T-helper 2 cell treated with Interferon-gamma antibody and Interleukin-4, amounts not matched to agents 5 μg/mL and 100 μg/mL, for 36 hours (primary cell): ENCODE measurements around the gene AP3B1.

Experiments used
- DNase-seq: peaks from one replicate; pipeline ENCODE4 v3.0.0; 2021; ENCODE audit warnings: low spot score
- H3K27ac Mint-ChIP-seq: one replicate; pipeline ENCODE4 v1.8.0; 2021; ENCODE audit warnings: mild to moderate bottlenecking, mixed read lengths
- H3K27me3 Mint-ChIP-seq: one replicate; pipeline ENCODE4 v1.8.0; 2021; ENCODE audit warnings: low read depth, mixed read lengths
- H3K36me3 Mint-ChIP-seq: one replicate; pipeline ENCODE4 v1.8.0; 2021; ENCODE audit warnings: low read depth, mixed read lengths
- H3K4me1 Mint-ChIP-seq: one replicate; pipeline ENCODE4 v1.8.0; 2021; ENCODE audit warnings: low read depth, mixed read lengths
- H3K4me3 Mint-ChIP-seq: one replicate; pipeline ENCODE4 v1.8.0; 2022; ENCODE audit warnings: mild to moderate bottlenecking, moderate library complexity, mixed read lengths
- H3K9me3 Mint-ChIP-seq: one replicate; pipeline ENCODE4 v1.8.0; 2021; ENCODE audit warnings: mixed read lengths

Gene AP3B1

DNA sequence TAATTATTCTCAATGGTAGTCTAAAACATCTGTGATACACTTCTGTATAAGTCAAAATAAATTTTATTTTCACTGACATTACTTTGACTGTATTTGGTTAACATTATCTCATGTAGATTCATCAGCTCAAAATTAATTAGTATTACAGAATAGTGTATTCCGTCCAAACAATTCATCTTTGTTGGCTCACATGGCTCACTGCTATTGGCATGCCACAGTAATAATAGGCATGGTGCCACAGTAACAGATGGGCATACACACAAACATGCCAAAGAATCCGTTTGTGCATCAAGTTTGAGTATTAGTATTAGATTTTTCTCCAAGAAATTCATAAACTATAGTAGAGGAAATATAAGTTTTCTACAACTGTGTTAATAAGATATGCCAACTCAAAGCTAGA is 14.2 kb downstream of the AP3B1 start:
- Mint-ChIP-seq H3K4me1 (peaks cover 10% of the 10 kb centered on the region), H3K36me3 (peaks cover 13% of the 10 kb centered on the region), H3K4me3 (no peak overlapping the region)

DNA sequence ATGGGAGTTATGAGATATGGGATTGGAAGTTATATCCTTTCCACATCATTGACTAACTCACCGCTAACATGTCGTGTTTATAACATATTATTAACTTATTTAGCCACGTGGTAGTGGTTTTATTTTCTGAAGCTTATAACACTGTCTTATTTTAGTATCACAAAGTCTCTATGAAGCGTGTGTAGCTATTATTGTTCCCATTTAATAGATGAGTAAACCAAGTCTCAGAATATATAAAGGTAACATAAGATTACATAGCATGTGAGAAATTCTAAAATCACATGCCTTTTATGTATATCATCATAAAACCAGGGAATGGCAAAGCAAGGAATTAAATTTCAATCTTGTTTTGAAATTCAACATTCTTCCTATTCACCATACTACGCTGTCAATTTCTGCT is 15.3 kb downstream of the AP3B1 start:
- Mint-ChIP-seq H3K4me3 (no peak overlapping the region), H3K27ac (no peak overlapping the region), H3K4me1 (peaks cover 9% of the 10 kb centered on the region), H3K27me3 (no peaks in the 10 kb centered on the region), H3K9me3 (no peaks in the 10 kb centered on the region), H3K36me3 (peaks cover 11% of the 10 kb centered on the region)
- DNase-seq, result no peak

More for the DNA sequence above, 14.2 kb downstream of the AP3B1 start:
- Mint-ChIP-seq H3K27me3 (no peaks in the 10 kb centered on the region), H3K27ac (no peak overlapping the region), H3K9me3 (no peaks in the 10 kb centered on the region)
- DNase-seq, result no peak

DNA sequence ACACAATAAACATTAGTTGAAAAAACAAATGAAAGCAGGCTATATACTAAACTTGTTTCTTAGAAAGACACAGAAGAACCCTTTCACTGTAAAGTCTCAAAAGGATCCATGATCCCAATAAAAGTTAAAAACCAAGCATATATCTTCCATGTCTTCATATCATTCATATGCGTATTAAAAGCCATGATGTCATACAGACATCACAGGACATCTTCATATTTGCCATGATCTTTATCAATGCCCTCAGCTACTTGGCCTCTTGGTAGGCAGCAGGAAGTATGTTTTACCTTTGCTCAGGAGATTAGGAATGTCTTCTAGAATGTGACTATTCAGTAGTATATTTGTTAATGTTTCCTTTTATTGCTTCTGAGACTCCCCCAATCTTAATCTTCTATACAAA is 16.8 kb downstream of the AP3B1 start:
- Mint-ChIP-seq H3K4me3 (no peak overlapping the region), H3K36me3 (peaks cover 13% of the 10 kb centered on the region), H3K4me1 (peaks cover 6% of the 10 kb centered on the region), H3K27ac (no peak overlapping the region), H3K9me3 (no peaks in the 10 kb centered on the region), H3K27me3 (no peaks in the 10 kb centered on the region)
- DNase-seq, result no peak

DNA sequence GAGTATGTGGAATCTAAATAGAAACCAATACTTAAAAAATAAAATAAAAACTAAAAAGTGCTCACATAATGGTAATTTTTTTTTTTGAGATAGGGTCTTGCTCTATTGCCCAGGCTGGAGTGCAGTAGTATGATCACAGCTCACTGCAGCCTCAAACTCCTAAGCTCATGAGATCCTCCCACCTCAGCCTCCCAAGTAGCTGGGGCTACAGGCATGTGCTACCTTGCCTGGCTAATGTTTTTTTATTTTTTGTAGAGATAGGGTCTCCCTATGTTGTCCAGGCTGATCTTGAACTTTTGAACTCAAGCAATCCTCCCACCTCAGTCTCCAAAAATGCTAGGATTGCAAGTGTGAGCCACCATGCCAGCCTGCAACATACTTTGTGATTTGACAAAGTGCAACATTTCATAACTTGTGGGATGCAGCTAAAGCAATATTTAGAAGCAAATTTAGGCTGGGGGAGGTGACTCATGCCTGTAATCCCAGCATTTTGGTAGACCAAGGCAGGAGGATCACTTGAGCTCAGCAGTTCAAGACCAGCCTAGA is 18.4 kb downstream of the AP3B1 start:
- H3K27ac Mint-ChIP-seq, result no peak overlapping the region
- no peak for DNase-seq
- peaks cover 16% of the 10 kb centered on the region for H3K36me3 Mint-ChIP-seq
- peaks cover 6% of the 10 kb centered on the region for H3K4me1 Mint-ChIP-seq
- no peaks in the 10 kb centered on the region for H3K27me3 Mint-ChIP-seq
- H3K4me3 Mint-ChIP-seq, result no peak overlapping the region
- no peaks in the 10 kb centered on the region for H3K9me3 Mint-ChIP-seq

DNA sequence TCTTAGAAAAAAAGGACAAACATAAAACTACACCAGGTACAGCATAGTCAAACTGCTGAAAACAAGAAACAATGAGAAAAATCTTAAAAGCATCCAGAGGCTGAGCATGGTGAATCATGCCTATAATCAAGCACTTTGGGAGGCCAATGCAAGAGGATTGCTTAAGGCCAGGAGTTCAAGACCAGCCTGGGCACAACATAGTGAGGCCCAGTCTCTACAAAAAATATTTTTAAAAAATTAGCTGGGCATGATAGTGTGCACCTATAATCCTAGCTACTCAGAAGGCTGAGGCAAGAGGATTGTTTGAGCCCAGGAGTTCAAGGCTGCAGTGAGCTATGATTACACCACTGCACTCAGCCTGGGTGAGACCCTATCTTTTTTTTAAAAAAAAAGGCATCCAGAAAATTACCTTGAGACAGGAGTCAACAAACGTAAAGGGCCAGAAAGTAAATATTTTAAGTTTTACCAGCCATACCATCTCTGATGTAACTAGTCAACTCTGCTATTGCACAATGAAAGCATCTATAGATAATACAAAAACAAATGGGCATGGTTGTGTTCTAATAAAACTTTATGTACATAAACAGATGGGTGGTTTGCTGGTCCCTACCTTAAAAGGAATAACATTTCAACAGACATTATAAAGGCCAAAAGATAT is 19.8 kb downstream of the AP3B1 start:
- no peaks in the 10 kb centered on the region for H3K9me3 Mint-ChIP-seq
- H3K27me3 Mint-ChIP-seq, result no peaks in the 10 kb centered on the region
- peaks cover 16% of the 10 kb centered on the region for H3K36me3 Mint-ChIP-seq
- H3K4me3 Mint-ChIP-seq, result no peak overlapping the region
- H3K4me1 Mint-ChIP-seq, result peaks cover 6% of the 10 kb centered on the region
- no peak for DNase-seq
- H3K27ac Mint-ChIP-seq, result no peak overlapping the region

DNA sequence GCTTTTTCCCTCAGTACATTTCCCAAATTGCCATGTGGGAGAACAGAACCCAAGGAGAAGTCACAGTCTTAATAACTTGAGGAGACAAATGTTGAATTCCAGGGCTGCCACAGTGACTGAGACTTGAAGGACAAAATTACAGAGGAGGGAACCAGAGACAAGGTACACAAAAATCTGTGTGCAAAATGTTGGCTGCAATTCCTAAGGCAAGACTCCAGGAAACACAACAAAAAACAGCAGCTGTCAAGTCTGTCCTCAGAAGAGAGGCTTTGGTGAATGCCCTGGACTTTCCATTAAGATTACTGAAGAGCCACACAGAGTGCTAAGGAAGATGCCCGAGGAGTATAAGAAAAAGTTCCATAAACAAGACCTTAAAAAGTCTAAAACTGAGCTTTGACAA is 21.1 kb downstream of the AP3B1 start:
- no peak overlapping the region for H3K27ac Mint-ChIP-seq

DNA sequence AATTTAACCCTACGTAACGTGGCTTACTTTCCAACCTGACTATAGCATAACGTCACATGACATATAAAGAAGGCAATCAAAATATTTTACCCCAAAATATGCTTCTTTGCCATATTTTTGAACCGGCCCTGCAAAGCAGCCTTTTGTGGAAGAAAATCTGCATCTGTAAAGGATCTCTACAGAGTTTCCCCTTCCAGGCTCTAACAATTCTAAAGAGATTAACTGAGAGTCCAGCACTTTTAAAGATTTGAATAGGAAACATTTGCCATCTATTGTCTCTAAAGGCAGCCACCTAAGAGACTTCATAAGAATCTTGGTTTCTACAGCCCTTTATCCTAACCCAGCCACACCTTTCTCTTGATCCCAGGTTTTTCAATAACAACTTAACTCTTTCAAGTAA is 22.7 kb downstream of the AP3B1 start:
- no peak for DNase-seq
- Mint-ChIP-seq H3K27me3 (no peaks in the 10 kb centered on the region), H3K36me3 (peaks cover 12% of the 10 kb centered on the region), H3K9me3 (no peaks in the 10 kb centered on the region), H3K4me3 (no peak overlapping the region), H3K27ac (no peak overlapping the region), H3K4me1 (peaks cover 2% of the 10 kb centered on the region)

More for the DNA sequence above, 21.1 kb downstream of the AP3B1 start:
- H3K36me3 Mint-ChIP-seq, result peaks cover 16% of the 10 kb centered on the region
- H3K27me3 Mint-ChIP-seq, result no peaks in the 10 kb centered on the region
- peaks cover 6% of the 10 kb centered on the region for H3K4me1 Mint-ChIP-seq
- no peak overlapping the region for H3K4me3 Mint-ChIP-seq
- no peak for DNase-seq
- H3K9me3 Mint-ChIP-seq, result no peaks in the 10 kb centered on the region

DNA sequence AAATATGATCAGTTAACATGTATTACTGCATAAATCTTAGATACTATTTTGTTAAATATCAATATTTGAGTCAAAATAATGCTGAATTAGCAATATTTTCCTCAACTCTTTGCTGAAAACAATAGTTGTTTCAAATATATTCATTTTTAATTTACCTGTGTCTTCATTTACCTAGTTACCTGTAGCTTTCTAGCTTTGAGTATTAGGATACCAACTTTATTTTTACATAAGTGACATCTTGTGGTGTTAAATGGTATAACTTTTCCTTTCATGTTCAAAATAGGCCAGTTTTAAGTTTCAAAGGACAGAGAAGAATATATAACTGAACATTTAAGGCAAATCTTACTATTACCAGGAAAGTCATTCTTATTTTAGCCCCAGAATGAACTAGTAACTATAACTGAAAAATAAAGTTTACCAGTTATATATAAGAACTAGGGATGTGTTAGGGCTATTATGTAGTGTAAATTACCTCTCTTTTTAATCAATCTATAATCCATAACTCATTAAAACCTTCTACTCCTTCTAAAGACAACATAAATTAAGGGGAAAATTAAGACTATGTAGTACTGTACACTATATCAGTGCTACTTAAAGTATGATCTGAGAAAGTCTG is 25.3 kb downstream of the AP3B1 start:
- no peaks in the 10 kb centered on the region for H3K27me3 Mint-ChIP-seq
- peaks cover 21% of the 10 kb centered on the region for H3K36me3 Mint-ChIP-seq
- H3K4me3 Mint-ChIP-seq, result no peak overlapping the region
- no peak for DNase-seq
- H3K4me1 Mint-ChIP-seq, result peaks cover 3% of the 10 kb centered on the region
- no peak overlapping the region for H3K27ac Mint-ChIP-seq
- no peaks in the 10 kb centered on the region for H3K9me3 Mint-ChIP-seq

DNA sequence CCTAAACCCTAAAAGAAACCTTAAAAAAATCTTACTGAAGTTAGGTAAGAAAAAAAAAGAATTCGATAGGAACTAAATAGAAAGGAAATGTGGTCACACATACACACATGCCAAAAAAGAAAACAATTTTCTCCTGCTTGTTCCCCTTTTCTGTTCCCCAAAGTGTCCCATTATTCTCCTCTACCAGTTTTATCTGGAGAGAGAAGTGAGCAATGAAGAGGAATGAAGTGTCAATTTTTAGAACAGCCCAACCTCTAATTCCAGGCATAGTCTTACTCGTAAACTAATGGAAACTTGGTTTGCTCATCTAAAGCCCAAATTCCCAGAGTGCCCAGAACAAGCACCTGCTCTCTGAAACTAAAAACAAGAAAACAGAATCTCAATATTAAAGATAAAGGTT is 26.1 kb downstream of the AP3B1 start:
- no peak overlapping the region for H3K27ac Mint-ChIP-seq
- no peak overlapping the region for H3K4me3 Mint-ChIP-seq
- no peaks in the 10 kb centered on the region for H3K9me3 Mint-ChIP-seq

DNA sequence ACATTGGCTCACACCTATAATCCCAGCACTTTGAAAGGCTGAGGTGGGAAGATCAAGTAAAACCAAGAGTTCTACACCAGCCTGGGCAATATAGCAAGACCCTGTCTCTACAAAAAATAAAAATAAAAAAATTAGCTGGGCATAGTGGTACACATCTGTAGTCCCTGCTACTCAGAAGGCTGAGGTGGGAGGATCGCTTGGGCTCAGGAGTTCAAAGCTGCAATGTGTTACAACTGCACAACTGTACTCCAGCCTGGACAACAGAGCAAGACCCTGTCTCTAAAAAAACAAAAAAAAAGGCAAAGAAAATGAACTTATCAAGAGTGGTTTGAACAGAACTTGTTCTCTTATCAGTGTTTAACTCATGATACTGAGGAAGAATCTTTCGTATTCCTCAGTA is 29.3 kb downstream of the AP3B1 start:
- Mint-ChIP-seq H3K27ac (no peak overlapping the region), H3K4me1 (peaks cover 3% of the 10 kb centered on the region), H3K4me3 (no peak overlapping the region), H3K27me3 (no peaks in the 10 kb centered on the region), H3K9me3 (no peaks in the 10 kb centered on the region), H3K36me3 (peaks cover 33% of the 10 kb centered on the region)
- no peak for DNase-seq

More for the DNA sequence above, 26.1 kb downstream of the AP3B1 start:
- H3K4me1 Mint-ChIP-seq, result peaks cover 3% of the 10 kb centered on the region
- no peaks in the 10 kb centered on the region for H3K27me3 Mint-ChIP-seq
- DNase-seq, result no peak
- peaks cover 25% of the 10 kb centered on the region for H3K36me3 Mint-ChIP-seq

DNA sequence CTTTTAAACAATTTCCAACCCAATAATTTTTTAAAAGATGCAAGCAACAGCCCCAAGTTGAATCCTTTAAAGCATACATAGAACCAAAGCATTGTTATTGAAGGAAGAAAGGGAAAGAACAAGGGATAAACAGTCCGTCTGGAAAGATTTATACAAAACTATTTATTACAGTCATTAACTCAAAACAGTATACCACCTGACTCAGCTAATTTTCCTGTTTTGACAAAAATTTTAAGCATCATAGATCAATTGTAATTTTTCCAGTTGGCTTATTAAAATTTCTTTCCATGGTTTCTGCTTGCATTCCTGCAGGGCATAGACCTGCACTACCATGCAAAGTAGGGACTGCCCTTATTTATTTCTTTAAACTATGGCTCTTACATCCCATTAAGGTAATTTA is 29.9 kb downstream of the AP3B1 start:
- H3K4me1 Mint-ChIP-seq, result peaks cover 3% of the 10 kb centered on the region

DNA sequence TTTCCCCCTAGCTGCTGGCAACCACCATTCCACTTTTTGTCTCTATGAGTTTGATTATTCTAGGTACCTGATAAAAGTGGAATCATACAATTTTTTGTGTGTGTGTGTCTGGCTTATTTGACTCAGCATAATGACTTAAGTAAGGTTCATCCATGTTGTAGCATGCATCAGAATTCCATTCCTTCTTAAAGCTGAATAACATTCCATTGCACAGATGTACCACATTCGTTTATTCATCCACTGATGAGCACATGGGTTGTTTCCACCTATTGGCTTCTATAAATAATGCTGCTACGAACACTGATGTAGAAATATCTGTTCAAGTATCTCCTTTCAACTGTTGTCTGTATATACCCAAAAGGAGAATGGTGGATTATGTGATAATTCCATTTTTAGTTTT is 33.7 kb downstream of the AP3B1 start:
- no peak overlapping the region for H3K27ac Mint-ChIP-seq
- no peaks in the 10 kb centered on the region for H3K4me1 Mint-ChIP-seq
- H3K36me3 Mint-ChIP-seq, result peaks cover 57% of the 10 kb centered on the region
- no peaks in the 10 kb centered on the region for H3K27me3 Mint-ChIP-seq
- no peak overlapping the region for H3K4me3 Mint-ChIP-seq
- DNase-seq, result no peak
- H3K9me3 Mint-ChIP-seq, result peaks cover 19% of the 10 kb centered on the region

More for the DNA sequence above, 29.9 kb downstream of the AP3B1 start:
- Mint-ChIP-seq H3K9me3 (no peaks in the 10 kb centered on the region), H3K27me3 (no peaks in the 10 kb centered on the region), H3K36me3 (peaks cover 36% of the 10 kb centered on the region), H3K4me3 (no peak overlapping the region), H3K27ac (no peak overlapping the region)
- DNase-seq, result no peak

DNA sequence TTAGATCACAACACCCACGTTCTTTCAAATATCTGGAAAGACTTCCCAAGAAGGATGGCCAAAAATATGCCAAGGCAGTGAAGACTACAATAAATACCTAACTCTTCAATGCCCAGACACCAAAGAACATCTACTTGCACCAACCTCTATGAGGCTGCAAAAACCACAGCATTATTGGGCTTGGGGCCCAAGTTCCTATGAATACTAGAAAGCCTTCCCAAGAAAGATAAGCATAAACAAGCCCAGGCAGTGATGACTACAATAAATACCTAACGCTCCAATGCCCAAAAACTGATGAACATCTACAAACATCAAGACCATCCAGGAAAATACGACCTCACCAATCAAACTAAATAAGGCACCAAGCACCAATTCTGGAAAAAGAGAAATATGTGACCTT is 41.3 kb downstream of the AP3B1 start:
- Mint-ChIP-seq H3K27me3 (no peaks in the 10 kb centered on the region), H3K9me3 (peaks cover 39% of the 10 kb centered on the region), H3K36me3 (peaks cover 58% of the 10 kb centered on the region), H3K4me1 (no peaks in the 10 kb centered on the region), H3K27ac (no peak overlapping the region), H3K4me3 (no peak overlapping the region)
- DNase-seq, result no peak

DNA sequence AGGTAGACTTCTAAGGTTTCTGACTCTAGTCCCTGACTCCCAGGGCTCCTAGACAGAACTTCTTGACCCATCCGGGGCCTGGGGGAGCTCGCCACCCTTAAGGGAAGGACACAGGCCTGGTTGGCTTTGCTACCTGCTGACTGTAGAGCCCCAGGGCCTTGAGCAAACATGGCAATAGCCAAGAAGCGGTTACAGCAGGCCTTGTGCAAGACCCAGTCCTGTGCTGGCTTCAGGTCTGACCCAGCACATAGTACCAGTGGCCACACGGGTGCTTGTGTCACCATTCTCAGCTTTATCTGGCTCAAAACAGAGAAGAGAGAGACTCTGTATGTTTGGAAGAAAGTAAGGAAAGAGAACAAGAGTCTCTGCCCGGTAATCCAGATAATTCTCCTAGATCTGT is 41.8 kb downstream of the AP3B1 start:
- Mint-ChIP-seq H3K4me3 (no peak overlapping the region), H3K27me3 (no peaks in the 10 kb centered on the region), H3K27ac (no peak overlapping the region), H3K4me1 (no peaks in the 10 kb centered on the region), H3K36me3 (peaks cover 54% of the 10 kb centered on the region), H3K9me3 (peaks cover 35% of the 10 kb centered on the region)
- no peak for DNase-seq
